Measurements from ENCODE around the gene CAB39L.

- TF ChIP-seq EP300 (IDR thresholded peaks at IDR 0.05; ENCODE audit: borderline replicate concordance in 1 of 2, low read depth in 1 of 2, low read length in 1 of 2) (no peak), RCOR1 (IDR thresholded peaks at IDR 0.05; ENCODE audit: low read length) (no peak), MXI1 (IDR thresholded peaks at IDR 0.05; ENCODE audit: low read depth, low read length) (no peak), CTCF (IDR thresholded peaks at IDR 0.05) (no peak), EZH2phosphoT487 (IDR thresholded peaks at IDR 0.05; ENCODE audit: borderline replicate concordance, low read depth) (no peak), JUND (IDR thresholded peaks at IDR 0.05) (no peak), RFX5 (IDR thresholded peaks at IDR 0.05; ENCODE audit: low read length) (no peak), RXRA (IDR thresholded peaks at IDR 0.05; ENCODE audit: borderline replicate concordance, low read depth) (no peak)
These were observed 127.9 kb downstream of the CAB39L start for GRCh38 chr13:49315756-49316482.
